ENCODE data around the gene ARHGAP23. TPM values are rescaled to one million over a fixed set of nuclear protein-coding genes. Genes with fewer than 3 reads are reported as not detected.
"Not testable (repeated sequence)": the region's sequence is repeated elsewhere in the genome, so short reads cannot be mapped to it uniquely, and the experiment has no call there.

ARHGAP23 gene
- total RNA-seq, 2 experiments from 2014 or later = 0.73 TPM; not detected in 1

- H3K9me3 Mint-ChIP-seq; H3K27me3 ChIP-seq (ENCODE audit: control insufficient read depth in 1 of 2, insufficient read depth in 2 of 2, low read length in 2 of 2); H3K36me3 Mint-ChIP-seq (ENCODE audit: low read depth); H3K4me1 Mint-ChIP-seq (ENCODE audit: low read depth); H3K9me3 ChIP-seq (ENCODE audit: control insufficient read depth in 1 of 2, insufficient read depth in 1 of 2, low read length in 2 of 2); H3K4me3 Mint-ChIP-seq; H3K27ac ChIP-seq (ENCODE audit: low read depth in 1 of 2, low read length in 2 of 2); H3K36me3 ChIP-seq (ENCODE audit: insufficient read depth, low read length); CTCF ChIA-PET; H3K4me3 ChIP-seq (ENCODE audit: low read length); POLR2A ChIA-PET; H3K27ac Mint-ChIP-seq; H3K4me1 ChIP-seq (ENCODE audit: insufficient read depth, low read length); H3K27me3 Mint-ChIP-seq: not testable (repeated sequence)
- peak; percentile 74 for ATAC-seq (ENCODE audit: poor library complexity)
- DNase-seq = peak; percentile 26 to 75 (median 50)
- intact Hi-C loops (cut with DNase I, micrococcal nuclease) = loop anchor here (2.0 to 5.0 kb wide), 2 partner anchors 42 to 62 kb away; no protein-coding TSS in a partner anchor
- TF ChIP-seq CTCF (IDR thresholded peaks at IDR 0.05) = peak; percentile 66
Measured at GRCh38 chr17:38484242-38485145, 56.2 kb downstream of the ARHGAP23 start.

DNA sequence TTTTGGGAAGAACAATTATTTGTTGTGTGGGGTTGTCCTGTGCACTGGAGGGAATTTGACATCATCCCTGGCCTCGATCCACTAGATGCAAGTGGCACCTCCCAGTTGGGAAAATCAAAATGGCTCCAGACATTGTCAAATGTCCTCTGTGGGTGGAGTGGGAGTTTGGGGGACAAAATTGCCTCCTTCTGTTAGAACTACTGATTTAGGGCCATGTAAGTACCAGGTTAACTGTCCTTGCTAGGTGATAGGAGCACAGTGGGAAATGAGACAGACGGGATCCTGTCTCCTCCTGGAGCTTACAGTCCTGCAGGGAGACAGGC, 56.8 kb downstream of the ARHGAP23 start:
- CTCF ChIA-PET = no interaction called here
- H3K27me3 ChIP-seq (ENCODE audit: control insufficient read depth in 1 of 2, insufficient read depth in 2 of 2, low read length in 2 of 2) = no peaks in the 10 kb centered on the region
- DNase-seq = no peak
- H3K4me1 ChIP-seq (ENCODE audit: insufficient read depth, low read length) = peaks cover 9% of the 10 kb centered on the region
- no peaks in the 10 kb centered on the region for H3K36me3 ChIP-seq (ENCODE audit: insufficient read depth, low read length)
- no peak for ATAC-seq (ENCODE audit: poor library complexity)
- no peaks in the 10 kb centered on the region for H3K9me3 Mint-ChIP-seq
- TF ChIP-seq CTCF (IDR thresholded peaks at IDR 0.05) = no peak
- POLR2A ChIA-PET = no interaction called here
- intact Hi-C loops (cut with DNase I, micrococcal nuclease) = loop anchor here (2.0 kb wide), 1 partner anchor 62 kb away; no protein-coding TSS in a partner anchor
- no peaks in the 10 kb centered on the region for H3K9me3 ChIP-seq (ENCODE audit: control insufficient read depth in 1 of 2, insufficient read depth in 1 of 2, low read length in 2 of 2)
- no peaks in the 10 kb centered on the region for H3K27me3 Mint-ChIP-seq
- H3K4me3 ChIP-seq (ENCODE audit: low read length) = no peak overlapping the region
- no peaks in the 10 kb centered on the region for H3K36me3 Mint-ChIP-seq (ENCODE audit: low read depth)
- no peak overlapping the region for H3K4me3 Mint-ChIP-seq
- no peak overlapping the region for H3K27ac ChIP-seq (ENCODE audit: low read depth in 1 of 2, low read length in 2 of 2)
- H3K27ac Mint-ChIP-seq = no peak overlapping the region
- peaks cover 9% of the 10 kb centered on the region for H3K4me1 Mint-ChIP-seq (ENCODE audit: low read depth)

DNA sequence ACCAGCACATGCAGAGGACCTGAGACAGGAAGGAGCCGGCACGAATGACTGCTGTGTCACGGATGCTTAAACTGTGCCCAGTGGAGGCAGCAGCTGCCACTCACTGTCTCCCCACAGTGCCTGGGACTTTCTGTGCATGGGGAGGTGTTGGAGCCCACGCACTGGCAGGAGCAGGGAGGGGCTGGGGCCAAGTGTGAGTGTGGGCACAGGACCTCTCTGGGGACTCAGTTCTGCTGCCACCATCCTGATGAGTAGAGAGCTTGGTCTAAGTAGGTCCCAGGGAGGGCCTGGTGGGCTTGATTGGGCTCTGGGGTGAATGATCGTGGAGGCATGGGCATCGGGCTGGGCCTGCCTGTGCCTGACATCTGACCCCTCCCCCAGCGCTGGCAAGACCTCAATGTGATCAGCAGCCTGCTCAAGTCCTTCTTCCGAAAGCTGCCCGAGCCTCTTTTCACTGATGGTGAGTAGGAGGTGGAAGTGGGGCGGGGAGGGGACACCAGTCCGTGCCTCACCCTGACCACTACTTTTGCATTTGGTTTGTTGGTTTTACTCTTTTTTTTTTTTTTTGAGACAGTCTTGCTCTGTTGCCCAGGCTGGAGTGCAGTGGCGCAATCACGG, 57.5 kb downstream of the ARHGAP23 start:
- intact Hi-C loops (cut with DNase I, micrococcal nuclease) = loop anchor here (2.0 kb wide), 1 partner anchor 63 kb away; no protein-coding TSS in a partner anchor
- H3K27ac Mint-ChIP-seq, POLR2A ChIA-PET: not testable (repeated sequence)

DNA sequence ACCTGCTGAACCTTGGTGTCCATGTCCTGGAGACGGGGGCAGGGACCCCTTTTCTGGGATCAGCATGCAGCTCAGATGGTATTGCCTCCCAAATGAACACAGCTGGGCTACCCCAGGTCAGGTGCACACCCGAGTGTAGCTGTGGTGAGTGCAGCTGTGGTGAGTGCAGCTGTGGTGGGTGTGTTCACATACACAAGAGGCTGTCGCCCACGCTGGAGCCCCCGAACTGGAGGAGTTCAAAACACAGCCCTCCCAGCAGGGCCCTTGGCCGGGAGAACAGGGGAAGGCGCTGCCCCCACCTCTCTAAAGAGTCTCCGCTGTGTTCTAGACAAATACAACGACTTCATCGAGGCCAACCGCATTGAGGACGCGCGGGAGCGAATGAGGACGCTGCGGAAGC, 61.5 kb downstream of the ARHGAP23 start:
- H3K27ac Mint-ChIP-seq; H3K27ac ChIP-seq (ENCODE audit: low read depth in 1 of 2, low read length in 2 of 2); H3K4me1 ChIP-seq (ENCODE audit: insufficient read depth, low read length); H3K4me3 Mint-ChIP-seq; H3K36me3 Mint-ChIP-seq (ENCODE audit: low read depth); H3K27me3 Mint-ChIP-seq; H3K36me3 ChIP-seq (ENCODE audit: insufficient read depth, low read length); H3K9me3 ChIP-seq (ENCODE audit: control insufficient read depth in 1 of 2, insufficient read depth in 1 of 2, low read length in 2 of 2); DNase-seq; POLR2A ChIA-PET; H3K4me3 ChIP-seq (ENCODE audit: low read length); CTCF ChIA-PET; H3K9me3 Mint-ChIP-seq; H3K27me3 ChIP-seq (ENCODE audit: control insufficient read depth in 1 of 2, insufficient read depth in 2 of 2, low read length in 2 of 2); ATAC-seq (ENCODE audit: poor library complexity): not testable (repeated sequence)
- H3K4me1 Mint-ChIP-seq (ENCODE audit: low read depth) = peaks cover 14% of the 10 kb centered on the region
- intact Hi-C loops (cut with DNase I, micrococcal nuclease) = loop anchor here in 1 of 2 experiments (5.0 kb wide), 1 partner anchor 248 kb away; no protein-coding TSS in a partner anchor

More for the DNA sequence above, 57.5 kb downstream of the ARHGAP23 start:
- H3K4me1 Mint-ChIP-seq (ENCODE audit: low read depth); H3K4me3 ChIP-seq (ENCODE audit: low read length); H3K36me3 ChIP-seq (ENCODE audit: insufficient read depth, low read length); H3K27ac ChIP-seq (ENCODE audit: low read depth in 1 of 2, low read length in 2 of 2); H3K27me3 Mint-ChIP-seq; H3K9me3 Mint-ChIP-seq; ATAC-seq (ENCODE audit: poor library complexity); H3K9me3 ChIP-seq (ENCODE audit: control insufficient read depth in 1 of 2, insufficient read depth in 1 of 2, low read length in 2 of 2); H3K4me3 Mint-ChIP-seq; CTCF ChIA-PET; H3K4me1 ChIP-seq (ENCODE audit: insufficient read depth, low read length); H3K36me3 Mint-ChIP-seq (ENCODE audit: low read depth); H3K27me3 ChIP-seq (ENCODE audit: control insufficient read depth in 1 of 2, insufficient read depth in 2 of 2, low read length in 2 of 2): not testable (repeated sequence)
- peak in 8 of 14 experiments; percentile 8 to 63 (median 21) for DNase-seq

DNA sequence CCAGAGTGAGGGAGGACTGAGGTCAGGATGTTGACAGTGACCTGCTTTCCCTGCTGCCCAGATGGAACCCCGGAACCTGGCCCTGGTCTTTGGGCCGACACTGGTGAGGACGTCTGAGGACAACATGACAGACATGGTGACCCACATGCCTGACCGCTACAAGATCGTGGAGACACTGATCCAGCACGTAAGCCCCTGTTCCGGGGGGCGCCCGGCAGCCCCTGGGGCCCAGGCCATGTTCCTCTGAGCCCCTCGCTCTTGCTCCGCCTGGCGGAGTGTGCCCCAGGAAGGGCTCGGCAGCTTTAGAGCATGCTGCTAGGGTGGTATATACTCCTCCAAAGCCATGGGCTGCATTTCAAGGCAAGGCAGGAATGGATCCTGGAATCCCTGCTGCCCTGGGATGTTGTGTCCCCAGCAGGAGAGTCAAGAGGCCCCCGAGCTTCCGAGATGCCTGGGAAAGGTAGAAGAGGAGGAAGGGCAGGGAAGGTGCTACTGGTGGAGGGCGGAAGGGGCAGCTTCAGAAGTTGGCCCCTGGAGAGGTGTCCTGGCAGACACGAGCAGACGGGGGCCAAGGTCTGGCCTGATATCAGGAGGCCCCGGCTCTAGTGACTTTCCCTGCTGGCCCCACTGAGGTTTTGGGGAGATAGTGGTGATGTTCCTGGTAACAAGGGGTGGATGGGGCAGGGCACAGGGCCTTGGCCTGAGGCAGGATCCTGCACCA, 63.2 kb downstream of the ARHGAP23 start:
- ATAC-seq (ENCODE audit: poor library complexity); H3K27ac ChIP-seq (ENCODE audit: low read depth in 1 of 2, low read length in 2 of 2); H3K4me1 ChIP-seq (ENCODE audit: insufficient read depth, low read length); H3K27me3 Mint-ChIP-seq; POLR2A ChIA-PET; H3K36me3 Mint-ChIP-seq (ENCODE audit: low read depth); H3K27me3 ChIP-seq (ENCODE audit: control insufficient read depth in 1 of 2, insufficient read depth in 2 of 2, low read length in 2 of 2); H3K36me3 ChIP-seq (ENCODE audit: insufficient read depth, low read length); DNase-seq; H3K27ac Mint-ChIP-seq; H3K4me1 Mint-ChIP-seq (ENCODE audit: low read depth); H3K9me3 ChIP-seq (ENCODE audit: control insufficient read depth in 1 of 2, insufficient read depth in 1 of 2, low read length in 2 of 2); H3K9me3 Mint-ChIP-seq; H3K4me3 Mint-ChIP-seq; H3K4me3 ChIP-seq (ENCODE audit: low read length): not testable (repeated sequence)
- CTCF ChIA-PET = interaction anchor here (1.1 kb wide), 1 partner anchor 93 kb away, joined by 3 read pairs; no protein-coding TSS in a partner anchor
- intact Hi-C loops (cut with DNase I, micrococcal nuclease) = loop anchor here (1.0 to 5.0 kb wide), 4 partner anchors 93 to 246 kb away; no protein-coding TSS in a partner anchor

Data from CD4-positive, alpha-beta T cell (primary cell).